CD4-positive, alpha-beta T cell treated with Interleukin-6 at 100 ng/mL for 8 hours (primary cell): Measurements from ENCODE around the gene MALAT1.

Experiments
- DNase-seq: peaks from one replicate; pipeline ENCODE4 v3.0.0-alpha.2; 2020; ENCODE audit warnings: mixed read lengths, low spot score

The MALAT1 gene

GRCh38 chr11:65479184-65480145 is 19.4 kb upstream of the MALAT1 start:
- DNase-seq: no peak

GRCh38 chr11:65482306-65482850 is 16.5 kb upstream of the MALAT1 start:
- DNase-seq: no peak

GRCh38 chr11:65485920-65486219 is 13.0 kb upstream of the MALAT1 start:
- no peak for DNase-seq

GRCh38 chr11:65486570-65487466 is 12.0 kb upstream of the MALAT1 start:
- no peak for DNase-seq

- DNase-seq: no peak
Measured at GRCh38 chr11:65487467-65488272, 11.2 kb upstream of the MALAT1 start.

- DNase-seq: no peak
Measured at GRCh38 chr11:65488273-65489034, 10.4 kb upstream of the MALAT1 start.

GRCh38 chr11:65489035-65489705 is 9.7 kb upstream of the MALAT1 start:
- no peak for DNase-seq

GRCh38 chr11:65489706-65490320 is 9.0 kb upstream of the MALAT1 start:
- no peak for DNase-seq

- DNase-seq: no peak
Measured at GRCh38 chr11:65491163-65491465, 7.7 kb upstream of the MALAT1 start.

GRCh38 chr11:65491614-65492386 is 7.0 kb upstream of the MALAT1 start:
- no peak for DNase-seq

GRCh38 chr11:65492387-65492636 is 6.5 kb upstream of the MALAT1 start:
- DNase-seq: no peak

GRCh38 chr11:65492637-65493366 is 6.0 kb upstream of the MALAT1 start:
- DNase-seq: no peak

GRCh38 chr11:65493367-65494176 is 5.3 kb upstream of the MALAT1 start:
- DNase-seq: no peak

GRCh38 chr11:65496304-65497140 is 2.3 kb upstream of the MALAT1 start:
- DNase-seq: no peak

GRCh38 chr11:65497141-65498041 is 1.5 kb upstream of the MALAT1 start:
- peak; percentile 98 for DNase-seq

GRCh38 chr11:65498042-65498726 is 661 bp upstream of the MALAT1 start:
- peak; percentile 64 for DNase-seq
